Small intestine (tissue), 7 donors: ENCODE results near the gene MYEOV. TPM values are rescaled to one million over a fixed set of nuclear protein-coding genes. Genes with fewer than 3 reads are reported as not detected.

Source experiments
- DNase-seq, 2 donors: peaks; one replicate each; pipeline versions ENCODE4 v3.0.0 to v3.0.0-alpha.2; 2013
- FAIRE-seq: peaks from 2 replicates; lab custom pipeline; 2012; peaks lifted over from hg19 to GRCh38; lab: Jason Lieb, UNC
- H3K27ac ChIP-seq, 3 donors: one replicate each; pipeline ENCODE4 v1.5.1; 2013; ENCODE audit warnings: low read length in 2 of 3, mild to moderate bottlenecking in 2 of 3, control low read depth in 1 of 3, inconsistent platforms in 1 of 3, low read depth in 1 of 3, moderate library complexity in 1 of 3
- H3K27me3 ChIP-seq, 3 donors: one replicate each; pipeline ENCODE4 v1.6.1; 2013; ENCODE audit warnings: low read length in 3 of 3, inconsistent platforms in 1 of 3; ENCODE audit not compliant: control insufficient read depth in 3 of 3, insufficient read depth in 3 of 3
- H3K36me3 ChIP-seq, 3 donors: one replicate each; pipeline ENCODE4 v1.6.1; 2013; ENCODE audit warnings: low read length in 3 of 3, inconsistent platforms in 1 of 3, low read depth in 1 of 3, mild to moderate bottlenecking in 1 of 3, moderate library complexity in 1 of 3; ENCODE audit not compliant: control insufficient read depth in 3 of 3, insufficient read depth in 2 of 3
- H3K4me1 ChIP-seq, 3 donors: one replicate each; pipeline ENCODE4 v1.6.1; 2013; ENCODE audit warnings: low read length in 2 of 3, inconsistent platforms in 1 of 3, low read depth in 1 of 3, mild to moderate bottlenecking in 1 of 3, moderate library complexity in 1 of 3; ENCODE audit not compliant: control insufficient read depth in 3 of 3, insufficient read depth in 2 of 3
- H3K4me3 ChIP-seq, 3 donors: one replicate each; pipeline ENCODE4 v1.5.1; 2013; ENCODE audit warnings: low read length in 3 of 3, control low read depth in 1 of 3, inconsistent platforms in 1 of 3, low read depth in 1 of 3, mild to moderate bottlenecking in 1 of 3, moderate library complexity in 1 of 3
- H3K9me3 ChIP-seq, 2 donors: one replicate each; pipeline ENCODE4 v1.6.1; 2013; ENCODE audit warnings: low read depth in 1 of 2, low read length in 1 of 2; ENCODE audit not compliant: control insufficient read depth in 2 of 2, insufficient read depth in 1 of 2
- WGBS, 3 donors: extraction: QIAGEN DNeasy Blood & Tissue Kit; methylation state at CpG; one replicate each; pipeline ENCODE4 v1.1.7; 2013; 5-methylcytosine and 5-hydroxymethylcytosine counted together
- polyA plus RNA-seq, 4 donors: library from polyadenylated mRNA; stranded (reverse) in 3 of 4; unstranded in 1 of 4; fragments of 200-250 nt in 3 of 4; fragments of 120-200 nt in 1 of 4; gene quantifications; one replicate each; pipeline versions ENCODE4 v1.2.1 to v1.2.3, GENCODE V29; 2013
- donor health status: healthy with polysubstance abuse.
- donor health status: control.
- donor health status: control.
- donor health status: Bipolar disorder and iron deficiency.
- donor health status: healthy.

MYEOV gene
- polyA plus RNA-seq, 4 donors: 0.12 to 3.6 (median 1.6) TPM

- no peak overlapping the region for H3K27ac ChIP-seq
- DNase-seq: peak in 1 of 2 donors; percentile 24
- H3K4me1 ChIP-seq: peaks cover 0 to 74% (median 9%) of the 10 kb centered on the region in 3 donors
- peaks cover 0 to 5% of the 10 kb centered on the region in 2 donors for H3K9me3 ChIP-seq
- H3K36me3 ChIP-seq: no peaks in the 10 kb centered on the region
- FAIRE-seq: no peak
- no peak overlapping the region for H3K4me3 ChIP-seq
- 20 to 39% (median 22%) methylated on average over 12 of the region's 12 CpGs for WGBS, 3 donors
- H3K27me3 ChIP-seq: no peaks in the 10 kb centered on the region
Measured at GRCh38 chr11:69277074-69277809, 16.7 kb upstream of the MYEOV start.

GRCh38 chr11:69278091-69278867 is 15.7 kb upstream of the MYEOV start:
- no peak overlapping the region for H3K4me3 ChIP-seq
- peak overlapping the region in 2 of 3 donors; percentile 42 to 73 for H3K27ac ChIP-seq
- FAIRE-seq (no peak), DNase-seq (peak; percentile 75 to 86)
- WGBS, 3 donors: 44 to 63% (median 49%) methylated on average over 12 of the region's 12 CpGs
- H3K9me3 ChIP-seq: peaks cover 0 to 9% of the 10 kb centered on the region in 2 donors
- H3K4me1 ChIP-seq: peaks cover 0 to 66% (median 9%) of the 10 kb centered on the region in 3 donors
- no peaks in the 10 kb centered on the region for H3K36me3 ChIP-seq
- no peaks in the 10 kb centered on the region for H3K27me3 ChIP-seq

GRCh38 chr11:69280451-69280850 is 13.5 kb upstream of the MYEOV start:
- H3K27ac ChIP-seq: no peak overlapping the region
- FAIRE-seq: no peak
- peak; percentile 39 to 60 for DNase-seq

GRCh38 chr11:69280994-69281393 is 13.0 kb upstream of the MYEOV start:
- Histone ChIP-seq H3K27me3 (no peaks in the 10 kb centered on the region), H3K4me3 (no peak overlapping the region), H3K4me1 (peaks cover 0 to 41% (median 7%) of the 10 kb centered on the region in 3 donors), H3K27ac (peak overlapping the region in 2 of 3 donors; percentile 19 to 41), H3K36me3 (no peaks in the 10 kb centered on the region), H3K9me3 (peaks cover 0 to 9% of the 10 kb centered on the region in 2 donors)
- 17 to 61% (median 32%) methylated on average over 6 of the region's 6 CpGs for WGBS, 3 donors
- no peak for FAIRE-seq
- DNase-seq: peak; percentile 39 to 82

More at GRCh38 chr11:69280451-69280850, 13.5 kb upstream of the MYEOV start:
- H3K4me1 ChIP-seq: peaks cover 0 to 44% (median 7%) of the 10 kb centered on the region in 3 donors
- H3K9me3 ChIP-seq: peaks cover 0 to 9% of the 10 kb centered on the region in 2 donors
- WGBS, 3 donors: 21 to 65% (median 39%) methylated on average over 2 of the region's 2 CpGs
- no peaks in the 10 kb centered on the region for H3K27me3 ChIP-seq
- no peaks in the 10 kb centered on the region for H3K36me3 ChIP-seq
- no peak overlapping the region for H3K4me3 ChIP-seq

GRCh38 chr11:69283446-69283845 is 10.5 kb upstream of the MYEOV start:
- peaks cover 0 to 43% (median 2%) of the 10 kb centered on the region in 3 donors for H3K4me1 ChIP-seq
- peaks cover 0 to 15% of the 10 kb centered on the region in 2 donors for H3K9me3 ChIP-seq
- no peak overlapping the region for H3K27ac ChIP-seq
- FAIRE-seq (no peak), DNase-seq (no peak)
- WGBS, 3 donors: 91 to 92% (median 92%) methylated on average over 10 of the region's 10 CpGs
- H3K36me3 ChIP-seq: no peaks in the 10 kb centered on the region
- H3K27me3 ChIP-seq: no peaks in the 10 kb centered on the region
- no peak overlapping the region for H3K4me3 ChIP-seq

GRCh38 chr11:69284081-69284511 is 9.9 kb upstream of the MYEOV start:
- Histone ChIP-seq H3K27me3 (no peaks in the 10 kb centered on the region), H3K27ac (no peak overlapping the region), H3K9me3 (peaks cover 0 to 15% of the 10 kb centered on the region in 2 donors), H3K36me3 (no peaks in the 10 kb centered on the region), H3K4me1 (peaks cover 0 to 43% (median 2%) of the 10 kb centered on the region in 3 donors), H3K4me3 (no peak overlapping the region)
- WGBS, 3 donors: 92 to 95% (median 93%) methylated on average over 9 of the region's 9 CpGs
- no peak for DNase-seq
- no peak for FAIRE-seq

GRCh38 chr11:69285091-69285490 is 8.9 kb upstream of the MYEOV start:
- H3K36me3 ChIP-seq: no peaks in the 10 kb centered on the region
- H3K27me3 ChIP-seq: no peaks in the 10 kb centered on the region
- peaks cover 0 to 15% of the 10 kb centered on the region in 2 donors for H3K9me3 ChIP-seq
- FAIRE-seq (no peak), DNase-seq (no peak)
- no peak overlapping the region for H3K4me3 ChIP-seq
- WGBS, 3 donors: 91 to 94% (median 92%) methylated on average over 11 of the region's 11 CpGs
- no peak overlapping the region for H3K27ac ChIP-seq
- peaks cover 0 to 50% (median 4%) of the 10 kb centered on the region in 3 donors for H3K4me1 ChIP-seq

- Histone ChIP-seq H3K27me3 (no peaks in the 10 kb centered on the region), H3K4me3 (no peak overlapping the region), H3K4me1 (peaks cover 4 to 50% (median 4%) of the 10 kb centered on the region in 3 donors), H3K9me3 (peaks cover 0 to 15% of the 10 kb centered on the region in 2 donors), H3K36me3 (no peaks in the 10 kb centered on the region), H3K27ac (no peak overlapping the region)
- DNase-seq (no peak), FAIRE-seq (no peak)
- 85 to 92% (median 90%) methylated on average over 11 of the region's 11 CpGs for WGBS, 3 donors
Measured at GRCh38 chr11:69285766-69286165, 8.2 kb upstream of the MYEOV start.
